GM21447 (cell line): ENCODE measurements around the gene SUMO3.

Source experiments
- ATAC-seq: cut with Tn5 transposase; IDR thresholded peaks from one replicate; pipeline ENCODE4 v1.9.1; 2021; ENCODE audit not compliant: unreplicated experiment

SUMO3 gene

GRCh38 chr21:44762221-44763049 lies 55.4 kb downstream of the SUMO3 start:
- no peak for ATAC-seq

DNA sequence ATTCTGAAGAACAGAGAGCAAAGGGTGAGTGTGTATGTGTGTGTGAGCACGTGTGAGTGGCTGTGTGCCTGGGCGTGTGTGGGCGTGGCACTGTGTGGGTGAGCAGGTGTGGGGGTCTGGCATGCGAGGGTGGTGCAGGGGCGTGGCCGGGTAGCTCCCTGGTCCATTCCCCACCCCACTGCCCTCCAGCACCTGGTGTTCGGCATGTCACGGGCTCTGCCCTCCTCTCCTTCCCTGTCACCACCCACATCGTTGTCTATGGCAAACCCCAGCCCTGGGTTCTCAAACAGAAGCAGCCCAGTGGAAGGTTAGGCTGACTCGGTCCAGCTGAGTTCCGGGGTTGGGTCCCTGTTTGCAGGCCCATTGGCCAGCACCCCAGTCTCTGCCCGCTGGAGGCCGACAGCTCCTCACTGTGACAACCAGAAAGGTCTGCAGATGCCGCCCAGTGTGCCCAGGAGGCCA lies 56.1 kb downstream of the SUMO3 start:
- no peak for ATAC-seq

DNA sequence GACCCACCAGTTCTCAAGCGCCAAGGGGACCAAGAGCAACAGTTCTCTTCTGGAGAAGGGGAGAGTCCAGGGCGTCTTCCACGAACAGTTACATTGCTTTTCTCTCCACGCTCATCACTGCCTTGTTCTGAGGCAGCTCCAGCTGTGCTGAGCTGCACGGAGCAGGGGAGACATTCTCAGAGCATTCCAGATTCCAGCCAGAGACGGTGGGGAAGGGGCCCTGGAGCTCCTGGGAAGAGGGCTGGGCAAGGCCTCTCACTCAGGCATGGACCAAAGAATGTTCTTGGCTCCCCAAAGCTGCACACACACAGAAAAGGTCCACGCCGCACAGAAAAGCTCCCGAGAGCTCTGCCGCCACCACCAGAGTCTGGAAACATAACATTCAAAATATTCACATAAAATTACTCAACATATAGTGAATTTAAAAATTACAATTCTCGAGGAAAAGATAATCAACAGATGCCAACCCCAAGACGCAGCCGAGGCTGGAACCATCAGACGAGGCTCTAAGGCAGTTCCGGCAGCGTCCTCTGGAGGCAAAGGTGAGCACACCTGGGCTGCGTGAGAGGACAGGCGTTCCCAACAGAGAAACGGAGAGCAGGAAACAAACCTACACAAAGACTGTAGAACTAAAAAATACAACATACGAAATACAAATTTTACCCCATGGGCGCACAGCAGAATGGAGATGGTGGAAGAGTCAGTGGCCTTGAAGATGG lies 56.7 kb downstream of the SUMO3 start:
- no peak for ATAC-seq

DNA sequence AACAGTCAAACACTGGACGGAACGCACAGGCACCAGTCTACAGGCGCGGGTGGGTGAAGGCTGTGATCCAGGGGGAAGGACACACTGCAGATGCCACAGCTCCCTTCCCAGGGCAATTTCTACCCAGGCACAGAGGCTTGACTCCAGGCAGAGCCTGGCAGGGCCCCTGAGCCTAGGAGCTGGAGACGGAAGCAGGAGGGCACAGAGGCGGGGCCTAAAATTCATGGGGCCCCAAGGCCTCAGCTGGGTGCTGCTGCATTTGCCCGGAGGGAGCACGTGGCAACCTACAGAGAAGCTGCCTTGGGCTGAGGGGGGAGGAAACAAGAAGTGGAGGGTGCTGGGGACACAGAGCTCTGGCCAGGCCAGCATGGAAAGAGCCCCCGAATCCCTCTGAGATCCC lies 57.5 kb downstream of the SUMO3 start:
- ATAC-seq, result no peak

GRCh38 chr21:44759628-44760285 lies 58.1 kb downstream of the SUMO3 start:
- ATAC-seq, result no peak

- ATAC-seq, result no peak
Observed at GRCh38 chr21:44758781-44759627, 58.9 kb downstream of the SUMO3 start.

- ATAC-seq, result no peak
Observed at GRCh38 chr21:44758141-44758561, 59.7 kb downstream of the SUMO3 start.

- no peak for ATAC-seq
Observed at GRCh38 chr21:44757731-44758130, 60.1 kb downstream of the SUMO3 start.

GRCh38 chr21:44756423-44757185 lies 61.3 kb downstream of the SUMO3 start:
- ATAC-seq, result no peak
